Liver (tissue), 9 donors: ENCODE results near the gene OR14K1. TPM values are rescaled to one million over a fixed set of nuclear protein-coding genes. Genes with fewer than 3 reads are reported as not detected.

Experiments used
- DNase-seq: peaks from one replicate; pipeline ENCODE4 v3.0.0-alpha.2; 2017; ENCODE audit warnings: low spot score
- H3K27ac ChIP-seq, 2 donors: one replicate each; pipeline ENCODE4 v1.7.0; 2013; ENCODE audit warnings: inconsistent platforms in 2 of 2, low read length in 2 of 2, control low read depth in 1 of 2, low read depth in 1 of 2, mild to moderate bottlenecking in 1 of 2
- H3K27me3 ChIP-seq, 4 donors: one replicate each; pipeline versions ENCODE4 v1.6.1 to v1.7.0; 2013; ENCODE audit warnings: low read length in 3 of 4, inconsistent platforms in 1 of 4, mild to moderate bottlenecking in 1 of 4, moderate library complexity in 1 of 4; ENCODE audit not compliant: control insufficient read depth in 4 of 4, insufficient read depth in 4 of 4
- H3K36me3 ChIP-seq, 4 donors: one replicate each; pipeline versions ENCODE4 v1.6.1 to v1.7.0; 2013; ENCODE audit warnings: low read length in 3 of 4, mild to moderate bottlenecking in 3 of 4, low read depth in 1 of 4, moderate library complexity in 1 of 4; ENCODE audit not compliant: control insufficient read depth in 4 of 4, insufficient read depth in 3 of 4
- H3K4me1 ChIP-seq, 4 donors: one replicate each; pipeline versions ENCODE4 v1.6.1 to v1.7.0; 2013; ENCODE audit warnings: low read length in 3 of 4, mild to moderate bottlenecking in 3 of 4, moderate library complexity in 1 of 4; ENCODE audit not compliant: control insufficient read depth in 4 of 4, insufficient read depth in 4 of 4
- H3K4me3 ChIP-seq, 3 donors: one replicate each; pipeline versions ENCODE4 v1.6.1 to v1.7.0; 2013; ENCODE audit warnings: low read length in 3 of 3, control low read depth in 1 of 3, low read depth in 1 of 3, mild to moderate bottlenecking in 1 of 3
- H3K9ac ChIP-seq, 2 donors: one replicate each; pipeline ENCODE4 v1.7.0; 2013; ENCODE audit warnings: low read length in 2 of 2, mild to moderate bottlenecking in 2 of 2, moderate library complexity in 2 of 2, control low read depth in 1 of 2, low read depth in 1 of 2
- H3K9me3 ChIP-seq, 4 donors: one replicate each; pipeline versions ENCODE4 v1.6.1 to v1.7.0; 2013; ENCODE audit warnings: low read length in 3 of 4; ENCODE audit not compliant: control insufficient read depth in 4 of 4
- EGR1 ChIP-seq, 2 donors: IDR thresholded peaks; 2 replicates each; pipeline ENCODE4 v1.6.1; 2016 to 2018; ENCODE audit warnings: antibody characterized with exemption in 2 of 2, low read depth in 2 of 2
- FOXA1 ChIP-seq: IDR thresholded peaks from 2 replicates; pipeline ENCODE4 v1.6.1; 2016; ENCODE audit warnings: antibody characterized with exemption
- FOXA2 ChIP-seq: IDR thresholded peaks from 2 replicates; pipeline ENCODE4 v1.6.1; 2016; ENCODE audit warnings: antibody characterized with exemption
- GABPA ChIP-seq, 2 donors: IDR thresholded peaks in 1 of 2; conservative IDR thresholded peaks in 1 of 2; 2 replicates each; pipeline ENCODE4 v1.6.1; 2016; ENCODE audit warnings: antibody characterized with exemption in 2 of 2, mild to moderate bottlenecking in 1 of 2, moderate library complexity in 1 of 2
- HNF4A ChIP-seq, 2 donors: conservative IDR thresholded peaks; 2 replicates each; pipeline ENCODE4 v1.6.1; 2016; ENCODE audit warnings: antibody characterized with exemption in 2 of 2, mild to moderate bottlenecking in 2 of 2
- HNF4G ChIP-seq: IDR thresholded peaks from 2 replicates; pipeline ENCODE4 v1.6.1; 2016; ENCODE audit warnings: antibody characterized with exemption
- JUND ChIP-seq, 2 donors: IDR thresholded peaks; 2 replicates each; pipeline ENCODE4 v1.6.1; 2016; ENCODE audit warnings: antibody characterized with exemption in 2 of 2
- NR2F2 ChIP-seq: IDR thresholded peaks from 2 replicates; pipeline ENCODE4 v1.6.1; 2016; ENCODE audit warnings: antibody characterized with exemption
- RAD21 ChIP-seq, 2 donors: IDR thresholded peaks; 2 replicates each; pipeline ENCODE4 v1.6.1; 2016; ENCODE audit warnings: antibody characterized with exemption in 2 of 2, mild to moderate bottlenecking in 2 of 2
- RXRA ChIP-seq, 2 donors: IDR thresholded peaks; 2 replicates each; pipeline ENCODE4 v1.6.1; 2017 to 2018; ENCODE audit warnings: antibody characterized with exemption in 2 of 2, mild to moderate bottlenecking in 1 of 2
- SP1 ChIP-seq: IDR thresholded peaks from 2 replicates; pipeline ENCODE4 v1.6.1; 2018; ENCODE audit warnings: antibody characterized with exemption, mild to moderate bottlenecking
- TAF1 ChIP-seq: conservative IDR thresholded peaks from 2 replicates; pipeline ENCODE4 v1.6.1; 2016; ENCODE audit warnings: antibody characterized with exemption, mild to moderate bottlenecking
- YY1 ChIP-seq: IDR thresholded peaks from 2 replicates; pipeline ENCODE4 v1.6.1; 2016; ENCODE audit warnings: antibody characterized with exemption, mild to moderate bottlenecking
- WGBS: extraction: QIAGEN DNeasy Blood & Tissue Kit; methylation state at CpG from one replicate; pipeline ENCODE4 v1.1.7; 2013; 5-methylcytosine and 5-hydroxymethylcytosine counted together
- polyA plus RNA-seq, 2 donors: library from polyadenylated mRNA; stranded (reverse) in 1 of 2; unstranded in 1 of 2; fragments of 200-250 nt in 1 of 2; fragments of >200 nt in 1 of 2; fragmentation: Nextera tagmentation in 1 of 2; extraction: Ambion mirVana in 1 of 2; gene quantifications; one replicate each; pipeline versions ENCODE4 v1.2.1 to v1.2.3, GENCODE V29; 2013 to 2015
- total RNA-seq, 2 donors: library from RNA; depleted of rRNA; stranded (reverse); fragments of >200 nt; gene quantifications; one replicate each; pipeline ENCODE4 v1.2.3, GENCODE V29; 2014
- TF ChIP-seq, protein P1 (sequence below): IDR thresholded peaks from 2 replicates; pipeline ENCODE4 v1.6.1; 2016; ENCODE audit warnings: antibody characterized with exemption, mild to moderate bottlenecking
- TF ChIP-seq, protein P2 (sequence below): IDR thresholded peaks from 2 replicates; pipeline ENCODE4 v1.6.1; 2016; ENCODE audit warnings: antibody characterized with exemption
- TF ChIP-seq, protein P3 (sequence below): IDR thresholded peaks from 2 replicates; pipeline ENCODE4 v1.6.1; 2016; ENCODE audit warnings: antibody characterized with exemption
- TF ChIP-seq, protein P4 (sequence below): fragments of 150-350 bp; IDR thresholded peaks from 2 replicates; pipeline ENCODE4 v1.5.1; 2017; ENCODE audit warnings: improper control_type of control experiment, low read depth, low read length; ENCODE audit not compliant: missing input control
- TF ChIP-seq, protein P5 (sequence below): IDR thresholded peaks from 2 replicates; pipeline ENCODE4 v1.6.1; 2016; ENCODE audit warnings: antibody characterized with exemption
- donor health status: healthy.
- donor health status: healthy.
- donor health status: healthy.
- donor health status: healthy.
- donor health status: healthy.

The OR14K1 gene
- total and polyA plus RNA-seq, 4 donors: not detected

DNA sequence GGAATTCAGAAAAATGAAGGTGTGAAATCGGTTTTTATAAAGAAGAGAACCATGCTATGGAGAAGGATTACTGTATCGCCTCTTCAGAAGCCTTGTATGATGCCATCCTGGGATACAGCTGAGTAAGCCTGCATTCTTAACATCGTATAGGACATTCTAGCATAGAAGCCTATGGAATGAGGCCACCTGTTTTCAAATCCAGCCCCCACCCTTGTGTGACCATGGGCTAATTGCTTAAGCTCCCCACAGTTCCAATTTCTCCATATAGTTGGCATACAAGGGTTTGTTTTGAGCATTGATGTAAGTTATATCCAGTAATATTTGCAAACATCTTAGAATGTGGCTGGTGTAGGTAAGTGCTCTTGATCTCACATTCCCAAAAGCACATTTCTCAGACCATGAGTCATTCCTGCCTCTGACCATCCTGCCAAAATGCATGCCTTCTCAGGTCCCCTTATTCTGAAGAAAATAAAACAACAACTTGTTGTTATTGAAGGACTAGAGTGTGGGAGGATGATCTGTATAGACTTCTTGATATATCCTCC lies 8.0 kb downstream of the OR14K1 start:
- WGBS: 67% methylated on average over 3 of the region's 3 CpGs
- Histone ChIP-seq H3K4me3 (no peak overlapping the region), H3K27ac (no peak overlapping the region), H3K4me1 (no peaks in the 10 kb centered on the region), H3K27me3 (peaks cover 0 to 3% (median 0%) of the 10 kb centered on the region in 4 donors), H3K9me3 (peaks cover 0 to 8% (median under 1%) of the 10 kb centered on the region in 4 donors), H3K36me3 (no peaks in the 10 kb centered on the region), H3K9ac (no peak overlapping the region)
- TF ChIP-seq RXRA (IDR thresholded peaks at IDR 0.05) (no peak), NR2F2 (no peak), RAD21 (IDR thresholded peaks at IDR 0.05) (no peak), FOXA1 (no peak), GABPA (IDR thresholded peaks at IDR 0.05 in 1 of 2, conservative IDR thresholded peaks at IDR 0.05 in 1 of 2) (no peak), HNF4G (no peak)
- TF ChIP-seq, protein P1, sequence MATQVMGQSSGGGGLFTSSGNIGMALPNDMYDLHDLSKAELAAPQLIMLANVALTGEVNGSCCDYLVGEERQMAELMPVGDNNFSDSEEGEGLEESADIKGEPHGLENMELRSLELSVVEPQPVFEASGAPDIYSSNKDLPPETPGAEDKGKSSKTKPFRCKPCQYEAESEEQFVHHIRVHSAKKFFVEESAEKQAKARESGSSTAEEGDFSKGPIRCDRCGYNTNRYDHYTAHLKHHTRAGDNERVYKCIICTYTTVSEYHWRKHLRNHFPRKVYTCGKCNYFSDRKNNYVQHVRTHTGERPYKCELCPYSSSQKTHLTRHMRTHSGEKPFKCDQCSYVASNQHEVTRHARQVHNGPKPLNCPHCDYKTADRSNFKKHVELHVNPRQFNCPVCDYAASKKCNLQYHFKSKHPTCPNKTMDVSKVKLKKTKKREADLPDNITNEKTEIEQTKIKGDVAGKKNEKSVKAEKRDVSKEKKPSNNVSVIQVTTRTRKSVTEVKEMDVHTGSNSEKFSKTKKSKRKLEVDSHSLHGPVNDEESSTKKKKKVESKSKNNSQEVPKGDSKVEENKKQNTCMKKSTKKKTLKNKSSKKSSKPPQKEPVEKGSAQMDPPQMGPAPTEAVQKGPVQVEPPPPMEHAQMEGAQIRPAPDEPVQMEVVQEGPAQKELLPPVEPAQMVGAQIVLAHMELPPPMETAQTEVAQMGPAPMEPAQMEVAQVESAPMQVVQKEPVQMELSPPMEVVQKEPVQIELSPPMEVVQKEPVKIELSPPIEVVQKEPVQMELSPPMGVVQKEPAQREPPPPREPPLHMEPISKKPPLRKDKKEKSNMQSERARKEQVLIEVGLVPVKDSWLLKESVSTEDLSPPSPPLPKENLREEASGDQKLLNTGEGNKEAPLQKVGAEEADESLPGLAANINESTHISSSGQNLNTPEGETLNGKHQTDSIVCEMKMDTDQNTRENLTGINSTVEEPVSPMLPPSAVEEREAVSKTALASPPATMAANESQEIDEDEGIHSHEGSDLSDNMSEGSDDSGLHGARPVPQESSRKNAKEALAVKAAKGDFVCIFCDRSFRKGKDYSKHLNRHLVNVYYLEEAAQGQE: no peak
- DNase-seq: no peak

DNA sequence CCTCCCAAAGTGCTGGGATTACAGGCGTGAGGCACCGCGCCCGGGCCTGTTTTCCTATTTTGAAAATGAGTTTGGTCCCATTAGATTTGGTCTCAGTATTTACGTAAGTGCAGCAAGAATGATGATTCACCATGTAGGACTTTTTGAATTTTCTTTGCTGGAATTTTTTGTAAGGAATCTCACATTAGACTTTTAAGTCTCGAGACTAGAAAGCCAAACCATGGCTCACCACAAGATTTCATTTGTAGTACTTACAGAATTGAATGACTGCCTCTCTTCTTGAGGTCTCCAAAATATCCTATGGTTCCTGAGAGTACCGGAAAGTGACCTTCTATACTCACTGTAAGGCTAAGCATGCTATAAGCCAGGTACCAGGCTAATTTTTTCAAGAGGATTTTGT lies 9.2 kb downstream of the OR14K1 start:
- Histone ChIP-seq H3K4me3 (no peak overlapping the region), H3K4me1 (no peaks in the 10 kb centered on the region), H3K9ac (no peak overlapping the region), H3K27ac (no peak overlapping the region), H3K36me3 (no peaks in the 10 kb centered on the region), H3K27me3 (peaks cover 0 to 3% (median 0%) of the 10 kb centered on the region in 4 donors), H3K9me3 (peaks cover 0 to 8% (median under 1%) of the 10 kb centered on the region in 4 donors)
- DNase-seq: no peak
- 81% methylated on average over 7 of the region's 7 CpGs for WGBS
- TF ChIP-seq FOXA1 (no peak), YY1 (no peak), SP1 (no peak), TAF1 (no peak), HNF4A (conservative IDR thresholded peaks at IDR 0.05) (no peak), GABPA (IDR thresholded peaks at IDR 0.05 in 1 of 2, conservative IDR thresholded peaks at IDR 0.05 in 1 of 2) (no peak), RXRA (IDR thresholded peaks at IDR 0.05) (no peak), HNF4G (no peak), FOXA2 (no peak), EGR1 (IDR thresholded peaks at IDR 0.05; ENCODE audit: low read depth in 2 of 2) (no peak), RAD21 (IDR thresholded peaks at IDR 0.05) (no peak), JUND (IDR thresholded peaks at IDR 0.05) (no peak), NR2F2 (no peak)
- TF ChIP-seq, protein P2, sequence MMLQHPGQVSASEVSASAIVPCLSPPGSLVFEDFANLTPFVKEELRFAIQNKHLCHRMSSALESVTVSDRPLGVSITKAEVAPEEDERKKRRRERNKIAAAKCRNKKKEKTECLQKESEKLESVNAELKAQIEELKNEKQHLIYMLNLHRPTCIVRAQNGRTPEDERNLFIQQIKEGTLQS: no peak
- TF ChIP-seq, protein P3, sequence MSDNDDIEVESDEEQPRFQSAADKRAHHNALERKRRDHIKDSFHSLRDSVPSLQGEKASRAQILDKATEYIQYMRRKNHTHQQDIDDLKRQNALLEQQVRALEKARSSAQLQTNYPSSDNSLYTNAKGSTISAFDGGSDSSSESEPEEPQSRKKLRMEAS: no peak
- TF ChIP-seq, protein P1: no peak
- TF ChIP-seq, protein P4, sequence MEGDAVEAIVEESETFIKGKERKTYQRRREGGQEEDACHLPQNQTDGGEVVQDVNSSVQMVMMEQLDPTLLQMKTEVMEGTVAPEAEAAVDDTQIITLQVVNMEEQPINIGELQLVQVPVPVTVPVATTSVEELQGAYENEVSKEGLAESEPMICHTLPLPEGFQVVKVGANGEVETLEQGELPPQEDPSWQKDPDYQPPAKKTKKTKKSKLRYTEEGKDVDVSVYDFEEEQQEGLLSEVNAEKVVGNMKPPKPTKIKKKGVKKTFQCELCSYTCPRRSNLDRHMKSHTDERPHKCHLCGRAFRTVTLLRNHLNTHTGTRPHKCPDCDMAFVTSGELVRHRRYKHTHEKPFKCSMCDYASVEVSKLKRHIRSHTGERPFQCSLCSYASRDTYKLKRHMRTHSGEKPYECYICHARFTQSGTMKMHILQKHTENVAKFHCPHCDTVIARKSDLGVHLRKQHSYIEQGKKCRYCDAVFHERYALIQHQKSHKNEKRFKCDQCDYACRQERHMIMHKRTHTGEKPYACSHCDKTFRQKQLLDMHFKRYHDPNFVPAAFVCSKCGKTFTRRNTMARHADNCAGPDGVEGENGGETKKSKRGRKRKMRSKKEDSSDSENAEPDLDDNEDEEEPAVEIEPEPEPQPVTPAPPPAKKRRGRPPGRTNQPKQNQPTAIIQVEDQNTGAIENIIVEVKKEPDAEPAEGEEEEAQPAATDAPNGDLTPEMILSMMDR: no peak
- TF ChIP-seq, protein P5, sequence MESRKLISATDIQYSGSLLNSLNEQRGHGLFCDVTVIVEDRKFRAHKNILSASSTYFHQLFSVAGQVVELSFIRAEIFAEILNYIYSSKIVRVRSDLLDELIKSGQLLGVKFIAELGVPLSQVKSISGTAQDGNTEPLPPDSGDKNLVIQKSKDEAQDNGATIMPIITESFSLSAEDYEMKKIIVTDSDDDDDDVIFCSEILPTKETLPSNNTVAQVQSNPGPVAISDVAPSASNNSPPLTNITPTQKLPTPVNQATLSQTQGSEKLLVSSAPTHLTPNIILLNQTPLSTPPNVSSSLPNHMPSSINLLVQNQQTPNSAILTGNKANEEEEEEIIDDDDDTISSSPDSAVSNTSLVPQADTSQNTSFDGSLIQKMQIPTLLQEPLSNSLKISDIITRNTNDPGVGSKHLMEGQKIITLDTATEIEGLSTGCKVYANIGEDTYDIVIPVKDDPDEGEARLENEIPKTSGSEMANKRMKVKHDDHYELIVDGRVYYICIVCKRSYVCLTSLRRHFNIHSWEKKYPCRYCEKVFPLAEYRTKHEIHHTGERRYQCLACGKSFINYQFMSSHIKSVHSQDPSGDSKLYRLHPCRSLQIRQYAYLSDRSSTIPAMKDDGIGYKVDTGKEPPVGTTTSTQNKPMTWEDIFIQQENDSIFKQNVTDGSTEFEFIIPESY: no peak
